ENCODE results near the gene CFAP57. TPM values are rescaled to one million over a fixed set of nuclear protein-coding genes. Genes with fewer than 3 reads are reported as not detected.

CFAP57 gene
- total RNA-seq, 4 donors from 2014 or later, result 0.44 TPM; not detected in 3

DNA sequence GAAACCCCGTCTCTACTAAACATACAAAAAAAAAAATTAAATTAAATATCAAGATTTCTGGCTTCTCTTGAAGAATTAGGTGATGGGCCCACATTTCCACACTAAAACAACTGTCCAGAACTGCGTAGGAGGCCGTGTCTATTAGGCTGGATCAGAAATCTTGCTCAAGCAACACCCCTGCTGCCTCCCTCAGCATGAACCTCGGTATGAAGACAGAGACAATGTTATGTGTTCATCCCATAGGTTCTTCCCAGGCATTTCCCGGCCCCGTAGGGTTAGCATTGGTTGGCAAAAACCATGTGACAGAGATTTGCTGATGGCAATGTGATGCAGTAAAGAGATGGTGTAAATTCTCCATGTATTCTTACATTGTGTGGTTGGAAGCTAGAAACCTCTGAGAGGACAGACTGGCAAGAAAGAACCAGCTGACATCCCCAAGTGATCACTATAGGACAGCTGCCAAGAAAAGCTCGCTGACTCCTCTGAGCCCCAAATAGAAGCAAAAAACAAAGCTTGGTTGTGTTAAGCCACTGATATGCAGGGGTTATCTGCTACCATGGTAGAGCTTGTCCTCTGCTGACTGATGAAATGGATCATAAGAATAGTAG, 34.6 kb upstream of the CFAP57 start:
- TF ChIP-seq, protein P1, sequence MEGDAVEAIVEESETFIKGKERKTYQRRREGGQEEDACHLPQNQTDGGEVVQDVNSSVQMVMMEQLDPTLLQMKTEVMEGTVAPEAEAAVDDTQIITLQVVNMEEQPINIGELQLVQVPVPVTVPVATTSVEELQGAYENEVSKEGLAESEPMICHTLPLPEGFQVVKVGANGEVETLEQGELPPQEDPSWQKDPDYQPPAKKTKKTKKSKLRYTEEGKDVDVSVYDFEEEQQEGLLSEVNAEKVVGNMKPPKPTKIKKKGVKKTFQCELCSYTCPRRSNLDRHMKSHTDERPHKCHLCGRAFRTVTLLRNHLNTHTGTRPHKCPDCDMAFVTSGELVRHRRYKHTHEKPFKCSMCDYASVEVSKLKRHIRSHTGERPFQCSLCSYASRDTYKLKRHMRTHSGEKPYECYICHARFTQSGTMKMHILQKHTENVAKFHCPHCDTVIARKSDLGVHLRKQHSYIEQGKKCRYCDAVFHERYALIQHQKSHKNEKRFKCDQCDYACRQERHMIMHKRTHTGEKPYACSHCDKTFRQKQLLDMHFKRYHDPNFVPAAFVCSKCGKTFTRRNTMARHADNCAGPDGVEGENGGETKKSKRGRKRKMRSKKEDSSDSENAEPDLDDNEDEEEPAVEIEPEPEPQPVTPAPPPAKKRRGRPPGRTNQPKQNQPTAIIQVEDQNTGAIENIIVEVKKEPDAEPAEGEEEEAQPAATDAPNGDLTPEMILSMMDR (IDR thresholded peaks at IDR 0.05; ENCODE audit: low read depth), result no peak

DNA sequence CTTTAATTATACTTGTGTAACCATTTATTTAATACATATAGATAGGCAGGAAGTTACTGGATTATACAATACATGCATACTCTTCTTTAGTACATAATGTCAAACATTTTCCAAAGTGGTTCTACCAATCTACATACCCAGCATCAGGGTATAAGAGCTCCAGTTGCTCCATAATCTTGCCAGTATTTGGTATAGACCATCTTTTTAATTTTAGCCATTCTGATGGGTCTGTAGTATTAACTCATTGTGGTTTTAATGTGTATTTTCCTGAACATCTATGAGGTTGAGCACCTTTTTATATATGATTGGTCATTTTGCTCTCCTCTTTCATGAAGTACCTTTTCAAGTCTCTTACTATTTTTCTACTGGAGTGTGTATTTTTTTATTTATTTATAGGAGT, 32.1 kb upstream of the CFAP57 start:
- TF ChIP-seq, protein P1 (IDR thresholded peaks at IDR 0.05; ENCODE audit: low read depth), result no peak

DNA sequence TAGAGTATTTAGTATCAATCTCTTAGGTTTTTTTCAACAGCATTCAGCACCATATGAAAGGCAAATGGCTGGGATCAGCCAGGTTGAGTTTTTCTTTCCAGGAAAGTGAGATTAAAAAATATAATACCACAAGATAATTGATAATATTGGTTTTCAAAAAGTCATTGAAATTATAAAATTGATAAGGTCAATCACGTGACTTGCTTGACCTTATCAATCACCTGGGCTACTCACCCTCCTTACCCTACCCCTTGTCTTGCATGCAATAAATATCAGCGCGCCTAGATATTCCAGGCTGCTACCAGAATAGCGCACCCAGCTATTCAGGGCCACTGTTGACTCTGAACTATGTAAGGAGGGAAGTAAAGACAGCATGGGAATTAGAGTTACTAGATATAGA, 31.5 kb upstream of the CFAP57 start:
- TF ChIP-seq, protein P1 (IDR thresholded peaks at IDR 0.05; ENCODE audit: low read depth), result no peak

DNA sequence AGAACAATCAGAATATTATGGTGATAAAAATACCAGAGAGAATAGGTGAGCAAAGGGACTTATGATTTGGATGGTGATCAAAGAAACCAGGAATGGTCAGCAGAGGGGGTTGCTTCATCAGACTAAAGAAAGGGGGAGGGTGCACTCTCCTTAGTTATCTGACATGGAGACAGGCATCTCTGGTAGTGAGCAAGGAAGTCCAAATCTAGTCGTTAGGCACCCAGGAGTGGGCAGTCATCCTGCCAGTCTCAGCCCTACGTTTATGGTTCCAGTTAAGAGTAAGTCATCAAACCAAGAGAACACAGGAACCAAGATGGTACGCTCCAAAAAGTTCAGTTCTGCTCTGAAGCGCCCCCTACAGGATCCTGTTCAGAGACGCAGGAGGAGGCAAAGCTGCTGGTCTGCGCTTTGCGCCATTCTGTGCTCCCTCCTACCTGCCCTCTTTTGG, 28.7 kb upstream of the CFAP57 start:
- TF ChIP-seq, protein P1 (IDR thresholded peaks at IDR 0.05; ENCODE audit: low read depth), result no peak

DNA sequence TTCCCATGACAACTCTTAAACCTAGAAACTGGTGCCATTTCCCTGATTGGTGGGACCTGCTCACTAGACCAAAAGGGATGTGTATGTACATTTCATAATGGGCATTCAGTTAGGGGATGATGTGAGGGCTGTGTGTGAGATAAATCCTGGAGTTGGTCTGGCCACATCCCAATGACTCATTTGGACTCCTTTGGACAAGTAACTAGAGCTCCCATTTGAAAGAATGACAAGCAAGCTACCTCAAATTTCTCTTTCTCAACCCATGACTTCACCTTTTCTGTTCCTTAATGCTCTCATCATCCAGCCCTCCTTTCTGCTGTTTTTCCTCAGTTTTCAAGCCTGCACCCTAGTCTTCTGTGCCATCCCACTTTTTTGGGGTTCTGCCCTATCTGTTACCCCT, 27.9 kb upstream of the CFAP57 start:
- TF ChIP-seq, protein P1 (IDR thresholded peaks at IDR 0.05; ENCODE audit: low read depth), result no peak

DNA sequence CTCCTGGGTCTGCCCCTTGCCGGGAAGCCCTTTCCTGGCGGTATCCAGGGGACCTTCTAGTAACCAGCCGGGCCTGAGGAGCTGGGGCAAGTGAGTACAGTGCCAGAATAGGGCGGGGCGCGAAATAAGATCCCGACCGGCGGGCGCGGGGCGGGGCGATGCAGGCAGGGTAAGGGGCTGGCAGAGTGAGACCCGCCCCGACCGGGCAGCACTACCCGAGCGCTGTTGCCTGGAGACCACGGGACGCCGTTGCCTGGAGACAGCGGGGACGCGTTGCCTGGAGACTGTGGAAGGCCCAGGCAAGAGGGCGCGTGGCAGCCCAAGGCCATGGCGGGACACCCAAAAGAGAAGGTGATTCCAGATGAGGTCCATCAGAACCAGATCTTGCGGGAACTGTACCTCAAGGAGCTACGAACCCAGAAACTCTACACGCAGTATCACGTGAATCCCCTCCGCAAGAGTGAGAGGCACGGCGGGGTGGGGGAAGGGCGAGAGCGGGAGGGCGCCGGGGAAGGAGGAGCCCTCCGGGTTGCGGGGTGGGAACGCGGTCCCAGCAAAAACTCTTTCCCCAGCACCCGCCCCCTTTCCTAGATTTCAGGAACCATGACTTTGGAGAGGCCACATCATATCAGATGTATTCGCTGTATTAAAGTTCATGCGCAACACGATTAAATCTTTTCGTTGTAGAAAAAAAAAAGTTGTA, 24.4 kb upstream of the CFAP57 start:
- TF ChIP-seq, protein P1 (IDR thresholded peaks at IDR 0.05; ENCODE audit: low read depth), result no peak

DNA sequence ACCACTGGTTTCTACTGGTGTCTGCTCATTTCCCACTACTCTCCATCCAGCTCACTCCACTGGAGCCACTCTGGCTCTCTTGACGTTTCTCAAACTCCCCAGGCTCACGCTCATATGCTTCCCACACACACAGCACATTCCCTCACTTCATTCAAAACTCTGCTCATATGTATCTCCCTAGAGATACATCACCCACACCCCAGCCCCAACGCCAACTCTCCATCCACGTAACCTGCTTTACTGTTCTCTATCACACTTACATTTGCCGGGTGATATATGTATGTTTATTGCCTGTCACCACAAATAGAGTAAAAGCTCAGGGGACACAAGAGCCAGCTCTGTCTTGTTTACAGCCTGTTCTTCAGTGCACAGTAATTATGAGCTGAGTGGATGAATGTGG, 22.2 kb upstream of the CFAP57 start:
- TF ChIP-seq, protein P1 (IDR thresholded peaks at IDR 0.05; ENCODE audit: low read depth), result no peak
